Measurements from ENCODE around the gene MACROD2. TPM values are rescaled to one million over a fixed set of nuclear protein-coding genes. Genes with fewer than 3 reads are reported as not detected.

The MACROD2 gene
- total RNA-seq, 1 donor from 2014 or later, result 2.5 TPM

DNA sequence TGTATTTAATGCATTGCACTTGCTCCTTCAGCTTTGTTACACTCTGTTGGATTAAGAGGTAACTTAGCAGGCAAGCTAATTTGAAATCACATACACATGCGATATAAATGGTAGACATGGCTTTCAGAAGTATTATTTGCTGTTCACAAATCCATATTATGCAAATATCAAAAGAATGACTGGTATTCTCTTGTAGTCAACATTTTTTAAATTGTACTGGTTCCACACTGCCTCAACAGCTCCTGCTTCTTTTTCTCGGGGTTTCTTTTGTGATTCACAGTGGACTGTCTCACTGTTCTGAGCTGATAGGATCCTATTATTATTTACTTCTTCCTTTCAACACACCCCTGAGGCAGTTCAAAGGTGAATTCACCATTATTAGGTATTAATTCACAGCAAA is 1650.5 kb downstream of the MACROD2 start:
- Mint-ChIP-seq H3K4me3 (ENCODE audit: unreplicated experiment) (no peak overlapping the region), H3K27me3 (ENCODE audit: unreplicated experiment) (no peaks in the 10 kb centered on the region), H3K9me3 (ENCODE audit: unreplicated experiment) (no peaks in the 10 kb centered on the region), H3K36me3 (ENCODE audit: unreplicated experiment) (no peaks in the 10 kb centered on the region), H3K27ac (ENCODE audit: unreplicated experiment) (no peak overlapping the region), H3K4me1 (ENCODE audit: unreplicated experiment) (peaks cover 15% of the 10 kb centered on the region)
- no peak for DNase-seq (ENCODE audit: extremely low spot score, unreplicated experiment)
- TF ChIP-seq, protein P1, sequence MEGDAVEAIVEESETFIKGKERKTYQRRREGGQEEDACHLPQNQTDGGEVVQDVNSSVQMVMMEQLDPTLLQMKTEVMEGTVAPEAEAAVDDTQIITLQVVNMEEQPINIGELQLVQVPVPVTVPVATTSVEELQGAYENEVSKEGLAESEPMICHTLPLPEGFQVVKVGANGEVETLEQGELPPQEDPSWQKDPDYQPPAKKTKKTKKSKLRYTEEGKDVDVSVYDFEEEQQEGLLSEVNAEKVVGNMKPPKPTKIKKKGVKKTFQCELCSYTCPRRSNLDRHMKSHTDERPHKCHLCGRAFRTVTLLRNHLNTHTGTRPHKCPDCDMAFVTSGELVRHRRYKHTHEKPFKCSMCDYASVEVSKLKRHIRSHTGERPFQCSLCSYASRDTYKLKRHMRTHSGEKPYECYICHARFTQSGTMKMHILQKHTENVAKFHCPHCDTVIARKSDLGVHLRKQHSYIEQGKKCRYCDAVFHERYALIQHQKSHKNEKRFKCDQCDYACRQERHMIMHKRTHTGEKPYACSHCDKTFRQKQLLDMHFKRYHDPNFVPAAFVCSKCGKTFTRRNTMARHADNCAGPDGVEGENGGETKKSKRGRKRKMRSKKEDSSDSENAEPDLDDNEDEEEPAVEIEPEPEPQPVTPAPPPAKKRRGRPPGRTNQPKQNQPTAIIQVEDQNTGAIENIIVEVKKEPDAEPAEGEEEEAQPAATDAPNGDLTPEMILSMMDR (IDR thresholded peaks at IDR 0.05), result no peak

DNA sequence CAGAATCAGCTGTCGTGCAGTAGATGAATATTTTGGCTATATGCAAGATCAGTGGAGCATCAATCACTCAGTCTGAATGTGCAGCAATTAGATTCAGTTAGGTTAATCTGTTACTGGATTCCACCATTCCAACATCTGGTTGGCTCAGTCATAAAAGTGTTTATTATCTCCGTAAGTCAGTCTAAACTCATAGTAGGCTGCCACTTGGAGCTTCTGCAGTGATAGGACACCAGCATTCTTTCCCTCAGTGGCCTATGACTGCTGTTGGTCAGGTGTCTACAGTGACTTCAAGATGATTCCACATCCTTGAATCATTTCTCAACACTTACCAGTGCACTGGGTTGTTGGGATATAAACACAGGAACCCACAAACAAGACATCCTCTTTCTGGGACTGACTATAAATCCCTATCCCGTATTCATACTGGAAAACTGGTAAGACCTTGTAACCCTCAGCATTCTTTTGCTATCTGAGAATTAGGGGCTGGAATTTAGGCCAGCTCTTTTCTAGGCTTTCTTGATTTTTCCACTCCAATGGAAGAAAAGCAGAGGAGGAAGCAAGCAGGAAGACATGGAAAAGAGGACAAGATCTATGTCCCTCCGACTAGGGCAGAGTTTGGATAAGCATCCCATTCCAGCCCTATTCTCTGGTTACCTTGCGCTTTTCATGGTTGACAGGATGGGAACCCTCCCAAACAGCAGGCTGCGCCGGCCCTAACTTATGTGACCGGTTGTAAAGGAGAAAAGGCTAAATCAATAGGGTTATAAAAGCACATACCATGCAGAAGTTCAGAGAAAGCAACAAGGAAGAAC is 1658.3 kb downstream of the MACROD2 start:
- Mint-ChIP-seq H3K9me3 (ENCODE audit: unreplicated experiment) (no peaks in the 10 kb centered on the region), H3K4me3 (ENCODE audit: unreplicated experiment) (no peak overlapping the region), H3K4me1 (ENCODE audit: unreplicated experiment) (peaks cover 23% of the 10 kb centered on the region), H3K36me3 (ENCODE audit: unreplicated experiment) (no peaks in the 10 kb centered on the region), H3K27me3 (ENCODE audit: unreplicated experiment) (no peaks in the 10 kb centered on the region), H3K27ac (ENCODE audit: unreplicated experiment) (no peak overlapping the region)
- no peak for DNase-seq (ENCODE audit: extremely low spot score, unreplicated experiment)
- TF ChIP-seq, protein P1 (IDR thresholded peaks at IDR 0.05), result no peak

DNA sequence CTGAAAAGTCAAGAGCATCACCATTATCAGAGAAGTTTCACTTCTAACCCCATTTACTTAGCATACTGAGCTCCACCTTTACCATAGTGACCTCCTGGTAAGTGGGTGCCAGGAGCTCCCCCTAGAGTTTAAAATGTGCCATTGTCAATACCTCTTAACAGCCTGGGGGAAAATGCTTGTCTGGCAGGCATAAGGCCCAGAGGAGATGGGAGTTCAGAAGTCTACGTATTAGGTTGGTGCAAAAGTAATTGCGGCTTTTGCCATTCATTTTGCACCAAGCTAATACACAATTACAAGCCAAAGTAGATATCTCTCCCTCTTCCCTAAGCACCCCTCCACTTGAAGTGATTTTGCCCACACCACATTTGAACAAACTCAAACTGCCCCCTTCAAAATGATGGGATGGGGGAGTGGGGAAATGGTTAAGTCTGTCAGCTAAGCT is 1658.9 kb downstream of the MACROD2 start:
- no peak for DNase-seq (ENCODE audit: extremely low spot score, unreplicated experiment)
- H3K4me3 Mint-ChIP-seq (ENCODE audit: unreplicated experiment), result no peak overlapping the region
- H3K27me3 Mint-ChIP-seq (ENCODE audit: unreplicated experiment), result no peaks in the 10 kb centered on the region
- H3K9me3 Mint-ChIP-seq (ENCODE audit: unreplicated experiment), result no peaks in the 10 kb centered on the region
- H3K27ac Mint-ChIP-seq (ENCODE audit: unreplicated experiment), result no peak overlapping the region
- H3K36me3 Mint-ChIP-seq (ENCODE audit: unreplicated experiment), result no peaks in the 10 kb centered on the region
- H3K4me1 Mint-ChIP-seq (ENCODE audit: unreplicated experiment), result peaks cover 23% of the 10 kb centered on the region
- TF ChIP-seq, protein P1 (IDR thresholded peaks at IDR 0.05), result peak; percentile 47

DNA sequence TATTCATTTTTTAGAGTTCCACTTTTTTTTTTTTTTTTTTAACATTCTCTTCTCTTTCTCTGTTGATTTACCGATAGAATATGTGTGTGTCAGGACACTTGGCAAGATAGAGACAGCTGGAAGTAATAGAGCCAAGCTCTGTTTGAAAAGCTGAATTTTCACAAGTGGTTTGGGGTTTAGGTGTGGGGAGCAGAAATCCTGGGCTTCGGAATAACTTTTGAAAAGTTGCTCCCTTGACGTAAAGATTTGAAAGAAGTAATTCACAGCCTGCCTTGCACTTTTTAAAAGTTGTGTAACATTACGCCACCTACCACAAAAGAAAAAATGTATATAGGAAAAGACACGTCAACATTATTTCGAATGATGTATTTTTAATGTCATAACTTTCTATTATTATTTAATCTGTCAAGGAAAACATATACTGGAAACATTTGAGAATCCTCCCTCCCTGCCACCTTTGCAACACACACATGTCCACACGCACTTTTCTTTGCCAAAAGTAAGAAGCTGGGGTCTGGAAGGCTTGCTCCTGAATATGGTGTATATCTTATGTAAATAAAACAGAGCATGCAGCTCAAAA is 1660.1 kb downstream of the MACROD2 start:
- no peak for DNase-seq (ENCODE audit: extremely low spot score, unreplicated experiment)
- no peaks in the 10 kb centered on the region for H3K36me3 Mint-ChIP-seq (ENCODE audit: unreplicated experiment)
- no peaks in the 10 kb centered on the region for H3K9me3 Mint-ChIP-seq (ENCODE audit: unreplicated experiment)
- H3K27ac Mint-ChIP-seq (ENCODE audit: unreplicated experiment), result peak overlapping the region; percentile 68
- H3K27me3 Mint-ChIP-seq (ENCODE audit: unreplicated experiment), result no peaks in the 10 kb centered on the region
- no peak overlapping the region for H3K4me3 Mint-ChIP-seq (ENCODE audit: unreplicated experiment)
- TF ChIP-seq, protein P1 (IDR thresholded peaks at IDR 0.05), result no peak
- H3K4me1 Mint-ChIP-seq (ENCODE audit: unreplicated experiment), result peaks cover 23% of the 10 kb centered on the region

DNA sequence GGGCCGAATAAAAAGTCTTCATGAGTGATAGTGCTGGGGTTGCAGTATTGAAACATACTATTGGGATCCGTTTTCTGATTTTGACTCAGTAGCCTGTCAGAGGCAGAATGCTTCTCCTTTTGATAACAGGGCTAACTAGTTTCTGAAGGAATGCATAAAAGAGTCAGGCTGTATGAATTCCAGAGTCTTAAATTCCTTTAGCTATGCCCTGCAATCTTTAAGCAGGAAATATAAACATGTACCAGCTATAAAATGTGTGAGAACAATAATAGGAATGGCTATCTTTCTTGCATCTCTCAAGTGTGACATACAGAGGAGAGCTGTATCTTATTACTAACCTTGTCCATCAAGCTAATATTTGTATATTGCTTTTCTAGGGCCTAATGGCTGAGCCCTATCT is 1660.8 kb downstream of the MACROD2 start:
- peak overlapping the region; percentile 9 for H3K27ac Mint-ChIP-seq (ENCODE audit: unreplicated experiment)

More for the DNA sequence above, 1660.8 kb downstream of the MACROD2 start:
- Mint-ChIP-seq H3K36me3 (ENCODE audit: unreplicated experiment) (no peaks in the 10 kb centered on the region), H3K4me1 (ENCODE audit: unreplicated experiment) (peaks cover 23% of the 10 kb centered on the region), H3K27me3 (ENCODE audit: unreplicated experiment) (no peaks in the 10 kb centered on the region), H3K9me3 (ENCODE audit: unreplicated experiment) (no peaks in the 10 kb centered on the region), H3K4me3 (ENCODE audit: unreplicated experiment) (no peak overlapping the region)
- TF ChIP-seq, protein P1 (IDR thresholded peaks at IDR 0.05), result no peak
- no peak for DNase-seq (ENCODE audit: extremely low spot score, unreplicated experiment)

All from osteocyte (in vitro differentiated cells).